Hippocampal formation (tissue), 2 donors: ENCODE results near the gene MEAK7.
"Not testable (repeated sequence)": the region's sequence is repeated elsewhere in the genome, so short reads cannot be mapped to it uniquely, and the experiment has no call there.

Source experiments
- DNase-seq, 2 donors: peaks; one replicate each; lab custom pipeline; 2025; lab: John Stamatoyannopoulos, UW

Gene MEAK7

DNA sequence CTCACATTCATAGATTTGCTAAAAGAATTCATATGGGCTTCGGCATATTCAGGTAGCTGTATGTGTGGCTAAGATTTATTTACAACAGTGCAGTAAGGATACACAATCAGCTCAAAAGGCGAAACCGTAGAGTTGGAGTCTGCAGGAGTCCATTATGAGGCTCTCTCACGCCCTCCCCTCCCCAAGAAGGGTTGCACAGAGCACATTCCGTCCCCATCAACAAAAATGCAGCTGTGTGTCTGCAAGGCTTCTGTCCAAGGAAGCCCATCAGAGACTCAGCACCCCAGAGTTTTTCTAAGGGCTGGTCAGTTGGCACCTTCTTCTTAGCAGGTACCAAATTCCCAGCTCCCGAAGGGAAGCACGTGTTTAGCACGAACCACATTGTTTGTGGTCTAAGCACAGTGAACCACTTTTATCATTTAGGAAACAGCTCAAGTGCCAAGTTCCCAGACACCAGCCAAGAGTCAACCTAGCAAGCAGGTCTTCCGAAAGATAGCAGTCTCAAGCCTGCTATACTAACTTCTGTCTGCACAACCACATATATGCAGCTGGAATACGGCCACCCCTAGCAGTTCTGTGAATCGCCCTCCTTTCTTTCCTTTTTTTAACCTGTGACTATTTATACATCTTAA, 28.5 kb upstream of the MEAK7 start:
- DNase-seq, result no peak

DNA sequence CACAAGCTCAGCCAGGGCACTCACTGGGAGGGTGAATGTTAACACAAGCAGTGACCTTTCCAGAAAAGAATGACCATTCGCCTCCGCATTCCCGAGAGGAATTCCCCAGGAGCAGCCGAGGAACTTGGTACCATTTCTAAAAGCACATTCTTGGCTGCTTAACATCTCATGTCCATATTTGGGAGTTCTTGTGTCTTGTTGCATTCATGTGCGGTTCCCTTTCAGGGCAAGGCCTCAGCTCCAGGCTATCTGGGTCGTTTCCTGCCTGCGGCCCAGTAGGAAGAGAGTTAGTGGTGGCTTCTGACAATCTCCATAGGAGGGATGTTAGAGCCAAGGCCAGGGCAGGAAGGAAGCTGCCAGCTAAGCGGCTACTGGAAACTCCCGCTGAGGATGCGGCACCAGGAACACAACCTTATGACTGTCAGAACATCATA, 27.8 kb upstream of the MEAK7 start:
- no peak for DNase-seq

DNA sequence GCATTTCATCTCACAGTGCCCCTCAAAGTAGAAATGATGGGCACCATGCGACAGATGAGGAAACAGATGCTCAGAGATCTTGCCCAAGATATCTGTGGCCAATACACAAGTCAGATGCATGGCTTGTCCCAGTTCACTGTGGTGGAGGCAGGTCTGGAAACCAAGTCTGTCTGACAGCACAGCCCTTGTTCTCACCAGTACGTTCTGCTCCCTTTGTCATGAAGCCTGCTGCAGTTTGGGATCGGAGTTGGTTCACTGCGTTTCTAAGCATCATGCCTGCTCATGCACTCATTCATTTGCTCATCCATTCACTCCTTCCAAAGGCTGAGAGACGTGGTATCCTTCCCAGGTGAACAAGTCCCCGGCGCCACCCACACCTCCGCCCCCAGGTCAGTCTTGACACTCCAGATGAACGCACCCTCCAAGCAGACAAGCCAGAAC, 27.2 kb upstream of the MEAK7 start:
- no peak for DNase-seq

DNA sequence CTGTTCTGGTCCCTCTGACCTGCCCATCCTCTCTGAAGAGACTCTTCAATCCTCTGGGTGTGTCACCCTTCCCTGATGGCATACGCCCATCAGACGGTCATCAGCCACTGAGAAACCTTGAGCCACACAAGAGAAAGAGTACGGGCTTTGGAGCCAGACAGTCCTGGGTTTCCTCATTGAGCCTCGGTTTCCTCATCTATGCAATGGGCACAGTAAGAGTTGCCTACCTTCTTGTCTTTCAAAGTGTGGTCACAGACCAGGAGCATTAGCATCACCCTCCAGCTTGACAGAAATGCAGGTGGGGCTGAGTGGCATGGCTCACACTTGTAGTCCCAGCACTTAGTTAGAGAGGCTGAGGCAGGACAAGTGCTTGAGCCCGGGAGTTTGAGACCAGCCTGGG, 26.1 kb upstream of the MEAK7 start:
- no peak for DNase-seq

DNA sequence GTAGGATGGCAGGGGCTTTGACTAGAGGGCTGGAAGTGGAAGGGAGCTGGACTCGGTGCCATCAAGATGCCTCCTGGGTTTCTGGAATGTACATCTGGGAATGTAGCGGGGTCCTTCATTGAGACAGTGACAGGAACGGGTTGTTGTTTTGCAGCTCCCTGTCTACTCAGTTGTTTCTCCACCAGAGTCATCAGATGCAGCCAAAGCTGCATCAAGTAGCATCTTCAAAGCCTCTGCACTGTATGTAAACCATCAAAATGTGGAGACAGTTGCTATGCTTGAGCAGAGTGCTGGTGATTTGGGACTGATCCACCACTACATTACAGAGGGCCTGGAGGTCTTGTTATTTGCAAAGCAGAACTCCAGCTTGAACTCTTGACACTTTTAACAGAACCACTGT, 25.1 kb upstream of the MEAK7 start:
- DNase-seq, result no peak

DNA sequence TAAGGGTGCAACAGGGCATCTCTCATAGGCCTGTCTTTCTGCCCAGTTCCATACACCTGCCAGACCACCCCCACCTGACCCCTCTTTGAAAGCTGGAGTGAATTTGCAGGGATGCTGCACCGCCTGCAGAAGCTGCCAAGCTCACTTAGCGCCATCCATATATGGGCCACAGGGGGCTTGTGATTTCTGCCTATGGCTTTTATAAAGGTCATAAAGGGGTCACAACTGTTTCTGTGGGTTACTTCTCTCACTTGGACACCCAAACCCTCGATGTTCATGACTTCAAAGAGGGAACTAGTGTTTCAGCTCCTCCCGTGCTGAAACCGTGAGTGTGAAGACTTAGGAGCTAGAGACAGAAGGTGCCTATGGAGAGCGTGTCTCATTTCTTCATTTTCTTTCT, 23.9 kb upstream of the MEAK7 start:
- DNase-seq, result no peak

DNA sequence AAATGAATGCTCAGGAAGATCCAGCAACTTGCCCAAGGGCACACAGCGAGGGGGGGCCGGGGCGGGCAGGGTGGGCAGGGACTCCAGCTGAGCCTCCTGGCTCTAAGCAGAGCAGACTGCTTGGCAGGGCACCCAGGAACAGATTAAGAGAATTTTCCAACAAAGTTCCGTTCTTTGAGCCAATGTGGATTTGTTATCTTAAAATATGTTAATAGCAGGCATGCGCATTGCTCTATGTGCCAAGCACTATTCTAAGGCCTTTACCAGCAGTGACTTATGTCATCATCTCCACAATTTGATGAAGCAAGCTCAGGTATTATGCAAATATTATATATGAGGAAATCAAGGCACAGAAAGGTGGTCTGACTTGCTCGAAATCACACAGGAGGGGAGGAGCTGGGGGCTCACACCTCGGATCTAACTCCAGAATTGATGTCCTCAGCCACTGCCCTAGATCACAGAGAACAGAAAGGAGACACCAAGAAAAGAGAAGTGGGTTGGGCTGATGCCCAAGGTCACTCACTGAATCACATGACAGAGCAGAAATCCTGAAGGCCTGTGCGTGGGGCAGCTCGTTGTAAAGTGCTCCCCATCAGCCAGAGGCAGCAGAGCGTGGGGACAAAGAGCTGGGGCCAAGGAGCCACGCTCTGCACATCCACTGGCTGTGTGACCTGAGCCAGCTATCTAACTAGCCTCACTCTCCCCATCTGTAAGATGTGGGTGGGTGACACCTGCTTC, 23.2 kb upstream of the MEAK7 start:
- DNase-seq, result no peak

DNA sequence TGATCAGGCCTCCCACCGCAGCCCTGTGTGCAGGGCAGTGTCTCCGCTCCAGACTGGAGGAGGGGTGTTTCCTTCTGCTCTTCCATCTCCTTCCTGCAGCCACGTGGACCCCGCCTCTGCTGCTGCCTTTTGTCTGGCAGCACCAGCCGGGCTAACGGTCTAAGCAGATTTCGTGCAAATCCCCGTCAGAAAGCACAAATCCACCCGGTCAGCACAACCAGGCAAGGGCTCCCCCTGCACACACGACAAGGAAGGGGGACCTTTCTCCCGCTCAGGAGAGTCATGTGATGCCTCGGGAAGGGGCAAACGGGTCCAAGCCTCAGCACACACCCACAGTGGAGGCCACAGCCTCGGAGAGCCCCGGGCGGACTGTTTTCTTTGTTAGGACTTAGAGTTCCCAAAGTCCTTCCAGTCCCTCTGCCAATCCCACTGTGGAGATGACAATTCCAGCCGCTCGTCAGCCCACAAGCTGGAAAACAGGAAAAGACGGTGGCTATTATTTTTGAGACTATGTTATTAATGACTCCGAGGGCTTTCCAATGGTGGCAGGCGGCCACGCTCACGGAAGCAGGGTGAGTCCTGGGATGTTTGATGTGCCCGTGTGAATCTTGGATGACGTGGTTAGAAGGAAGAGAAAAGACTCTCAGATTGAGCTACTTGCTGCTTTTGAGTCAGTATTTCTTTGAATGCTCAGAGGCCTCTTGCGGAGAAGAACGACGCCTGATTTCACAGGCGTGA, 22.5 kb upstream of the MEAK7 start:
- no peak for DNase-seq

DNA sequence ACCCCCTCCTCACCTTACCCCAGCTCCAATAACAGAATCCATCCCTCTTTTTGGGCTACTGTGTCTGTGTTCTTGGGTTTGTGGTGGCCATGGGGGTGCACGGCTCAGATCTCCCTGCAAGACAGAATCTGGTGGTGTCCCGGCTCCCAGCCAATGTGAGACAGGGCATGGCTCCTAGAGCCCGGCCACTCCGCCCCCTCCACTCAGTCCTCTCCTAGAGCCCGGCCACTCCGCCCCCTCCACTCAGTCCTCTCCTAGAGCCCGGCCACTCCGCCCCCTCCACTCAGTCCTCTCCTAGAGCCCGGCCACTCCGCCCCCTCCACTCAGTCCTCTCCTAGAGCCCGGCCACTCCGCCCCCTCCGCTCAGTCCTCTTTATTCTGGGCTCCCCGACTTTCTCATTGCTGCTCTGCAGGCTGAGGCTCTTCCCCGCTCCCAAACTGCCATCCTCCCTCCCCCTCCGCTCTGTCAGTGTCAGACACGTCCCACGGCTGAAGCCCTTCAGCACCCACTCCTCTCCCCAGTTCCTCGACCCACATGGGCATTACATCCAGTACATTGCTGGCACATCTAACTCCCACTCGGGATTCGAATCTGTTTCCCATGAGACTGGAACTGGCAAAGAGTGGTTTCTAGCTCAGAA, 20.6 kb upstream of the MEAK7 start:
- DNase-seq, result not testable (repeated sequence)

DNA sequence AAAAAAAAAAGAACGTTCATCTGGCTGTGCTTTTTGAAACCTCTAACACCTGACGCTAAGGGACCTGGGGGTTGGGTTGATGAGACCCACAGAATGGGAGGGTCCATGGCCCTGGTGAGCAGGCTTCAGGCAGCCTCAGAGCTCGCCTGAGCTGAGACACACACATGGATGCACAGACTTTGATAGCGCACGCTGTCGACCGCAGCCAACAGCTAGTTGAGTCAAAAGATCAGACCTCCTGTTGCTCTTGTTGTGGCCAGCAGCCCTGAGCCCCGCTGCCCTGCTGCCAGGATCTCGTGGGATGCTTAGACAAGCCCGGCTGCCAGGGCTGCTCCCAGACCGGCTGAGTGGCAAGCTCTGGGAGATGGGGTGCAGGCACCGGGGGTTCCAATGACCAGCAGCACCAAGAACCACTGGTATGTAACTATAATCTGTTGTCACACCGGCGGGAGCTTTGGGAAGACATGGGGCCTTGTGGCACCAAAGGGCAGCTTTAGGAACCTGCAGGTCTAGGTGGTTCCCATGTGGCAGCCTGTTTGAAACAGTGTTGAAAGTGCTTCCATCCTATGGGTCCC, 20.0 kb upstream of the MEAK7 start:
- no peak for DNase-seq

DNA sequence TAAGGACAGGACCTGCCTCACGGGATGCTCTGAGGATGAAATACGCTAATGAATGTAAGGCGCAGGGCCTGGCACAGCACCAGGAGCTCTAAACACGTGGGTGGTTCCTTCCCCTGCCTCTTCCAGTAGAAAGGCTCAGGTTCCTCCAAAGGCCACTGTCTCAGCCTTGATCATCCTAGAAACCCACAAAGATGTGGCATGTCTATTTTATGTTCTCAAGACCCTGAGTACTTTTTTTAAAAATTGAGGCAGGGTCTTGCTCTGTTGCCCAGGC, 17.0 kb upstream of the MEAK7 start:
- DNase-seq, result no peak

DNA sequence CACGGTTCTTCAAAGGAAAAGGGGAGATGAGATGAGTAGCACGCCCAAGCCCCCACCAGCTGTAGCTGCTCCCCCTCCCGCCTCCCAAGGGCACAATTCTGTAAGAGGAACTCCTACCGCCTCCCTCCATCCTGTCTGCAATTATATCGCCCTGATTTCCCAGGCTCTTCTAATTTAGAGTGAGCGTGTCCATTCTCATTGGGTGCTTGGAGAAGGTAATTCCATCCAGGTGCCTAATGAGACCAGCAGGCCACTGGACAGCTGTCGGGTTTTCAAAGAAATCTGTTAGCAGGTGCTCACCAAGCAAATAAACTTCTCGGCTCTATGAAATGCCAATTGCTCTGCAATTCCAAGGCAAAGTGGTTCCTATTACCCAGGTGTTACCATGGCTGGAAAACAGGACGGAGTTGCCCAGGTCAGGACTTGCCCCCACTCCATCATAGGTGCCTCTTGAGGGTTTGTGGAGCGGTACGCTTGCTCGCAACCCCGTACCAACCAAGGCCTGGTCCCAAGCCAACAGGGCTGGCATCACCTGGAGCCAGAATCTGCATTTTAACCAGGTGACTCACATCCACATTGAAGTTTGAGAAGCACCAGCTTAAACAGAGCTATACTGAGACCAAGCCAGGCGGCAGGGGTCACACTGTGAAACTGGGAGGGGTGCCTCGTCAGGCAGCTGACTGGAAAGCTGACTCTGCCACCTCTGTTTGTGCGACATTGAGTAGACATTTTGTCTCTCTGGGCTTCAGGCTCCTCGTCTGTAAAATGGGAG, 16.5 kb upstream of the MEAK7 start:
- no peak for DNase-seq

DNA sequence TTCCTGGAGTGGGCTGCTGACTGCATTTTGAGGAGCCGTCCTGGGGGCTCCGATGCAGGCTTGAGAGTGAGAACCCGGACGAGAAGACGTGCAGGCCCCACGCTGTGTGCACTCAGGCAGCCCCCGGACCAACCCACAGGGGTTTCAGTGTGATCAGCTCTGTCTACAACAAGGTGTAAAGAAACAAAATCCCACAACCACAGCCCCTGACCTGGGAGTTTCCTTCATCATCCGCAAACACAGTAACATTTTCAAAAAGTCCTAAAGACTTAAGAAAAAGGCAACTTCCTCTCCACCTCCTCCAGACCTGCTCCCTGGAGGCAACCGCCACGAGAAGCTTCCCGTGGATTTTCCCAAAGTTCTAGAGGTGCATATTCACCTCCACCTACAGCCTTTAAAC, 15.4 kb upstream of the MEAK7 start:
- DNase-seq, result no peak

DNA sequence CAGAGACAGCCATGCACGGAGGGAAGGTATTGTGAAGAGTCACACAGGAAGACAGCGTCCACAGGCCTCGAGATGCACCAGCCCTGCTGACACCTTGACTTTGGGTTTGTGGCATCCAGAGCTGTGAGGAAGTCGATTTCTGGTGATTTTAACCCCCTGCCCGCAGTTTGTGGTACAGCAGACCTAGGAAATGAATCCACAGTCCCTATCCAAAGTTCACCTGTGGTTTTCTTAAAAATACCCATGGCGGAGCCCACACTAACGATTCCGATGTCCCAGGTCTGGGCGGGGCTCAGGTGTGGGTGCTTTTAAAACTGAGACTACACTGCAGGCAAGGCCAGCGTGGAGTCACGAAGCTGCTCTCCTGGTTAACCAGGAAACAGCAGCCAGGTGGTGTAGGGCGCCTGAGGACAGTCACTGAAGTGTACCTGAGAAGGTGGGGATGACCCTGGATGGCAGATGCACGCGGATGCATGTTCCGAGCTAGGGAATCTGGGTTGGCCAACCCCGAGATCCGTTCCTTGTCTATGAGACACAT, 14.4 kb upstream of the MEAK7 start:
- no peak for DNase-seq

DNA sequence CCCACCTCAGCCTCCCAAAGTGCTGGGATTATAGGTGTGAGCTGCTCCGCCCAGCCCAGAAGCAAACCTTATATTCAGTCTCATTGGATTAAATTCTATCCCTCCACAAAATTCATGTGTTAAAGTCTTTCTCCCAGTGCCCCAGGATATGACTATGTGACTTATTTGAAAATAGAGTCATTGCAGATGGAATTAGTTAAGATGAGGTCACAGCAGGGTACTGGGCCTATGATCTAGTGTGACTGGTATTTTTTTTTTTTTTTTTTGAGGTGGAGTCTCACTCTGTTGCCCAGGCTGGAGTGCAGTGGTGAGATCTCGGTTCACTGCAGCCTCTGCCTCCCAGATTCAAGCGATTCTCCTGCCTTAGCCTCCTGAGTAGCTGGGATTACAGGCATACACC, 13.8 kb upstream of the MEAK7 start:
- not testable (repeated sequence) for DNase-seq

DNA sequence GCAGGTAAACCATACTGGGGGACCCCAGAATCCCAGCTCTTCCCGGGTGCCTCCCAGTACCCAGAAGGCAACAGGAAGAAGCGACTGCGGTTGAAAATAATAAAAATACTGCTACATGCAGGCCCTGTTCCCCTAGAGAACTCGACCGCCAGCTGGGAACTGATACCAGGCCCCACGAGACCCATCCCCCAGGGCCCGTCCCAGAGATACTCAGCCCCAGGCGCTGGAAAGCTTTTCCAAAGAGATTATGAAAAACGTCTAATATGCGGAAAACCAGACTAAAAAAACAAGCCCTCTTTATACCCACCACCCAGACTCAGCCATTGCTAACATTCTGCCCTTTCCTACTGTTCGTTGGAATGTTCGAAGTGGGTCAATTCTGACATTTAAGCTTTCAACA, 12.9 kb upstream of the MEAK7 start:
- DNase-seq, result no peak

DNA sequence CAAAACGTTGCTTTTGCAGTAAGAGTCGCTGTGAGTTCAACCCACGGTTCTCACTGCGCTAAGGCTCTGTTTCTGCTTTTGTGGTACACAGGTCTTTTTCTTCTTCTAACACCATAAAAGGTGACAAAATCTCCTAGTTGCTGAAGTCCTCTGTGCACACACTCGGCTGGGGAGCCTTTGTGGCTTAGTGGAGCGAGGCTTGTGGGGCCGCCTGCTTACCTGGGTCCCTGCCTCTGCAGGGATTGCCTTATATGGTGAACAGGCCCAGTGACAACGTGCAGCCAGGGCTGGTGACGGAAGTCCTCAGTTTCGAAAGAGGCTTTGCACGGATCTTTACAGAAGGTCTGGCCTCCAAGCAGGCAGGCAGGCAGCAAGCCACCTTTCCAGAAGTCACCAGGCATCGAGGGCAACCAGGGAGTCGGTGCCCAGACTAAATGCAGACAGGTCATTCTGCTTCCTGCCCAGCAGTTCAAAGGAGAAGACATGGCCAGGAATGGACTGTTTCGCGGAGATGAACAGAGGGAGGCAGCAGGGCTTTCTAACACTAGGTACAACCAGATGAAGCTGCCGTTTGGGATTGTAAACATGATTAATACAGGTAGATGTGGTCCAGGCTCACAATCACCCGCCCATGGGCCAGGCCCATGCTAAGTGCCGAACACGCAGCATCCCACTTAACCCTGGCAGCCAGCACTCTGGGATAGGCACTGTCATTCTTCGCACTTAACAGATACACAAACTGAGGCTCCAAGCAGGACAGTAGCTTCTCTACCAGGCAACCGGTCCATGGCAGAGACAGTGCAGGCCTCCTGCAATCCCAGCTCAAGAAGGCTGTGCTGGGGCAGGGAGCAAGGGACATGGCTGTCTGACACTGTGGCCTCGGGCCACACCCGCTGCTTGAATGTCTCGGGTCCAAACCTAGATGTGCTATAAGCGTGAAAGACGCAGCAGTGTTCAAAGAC, 10.7 kb upstream of the MEAK7 start:
- no peak for DNase-seq

DNA sequence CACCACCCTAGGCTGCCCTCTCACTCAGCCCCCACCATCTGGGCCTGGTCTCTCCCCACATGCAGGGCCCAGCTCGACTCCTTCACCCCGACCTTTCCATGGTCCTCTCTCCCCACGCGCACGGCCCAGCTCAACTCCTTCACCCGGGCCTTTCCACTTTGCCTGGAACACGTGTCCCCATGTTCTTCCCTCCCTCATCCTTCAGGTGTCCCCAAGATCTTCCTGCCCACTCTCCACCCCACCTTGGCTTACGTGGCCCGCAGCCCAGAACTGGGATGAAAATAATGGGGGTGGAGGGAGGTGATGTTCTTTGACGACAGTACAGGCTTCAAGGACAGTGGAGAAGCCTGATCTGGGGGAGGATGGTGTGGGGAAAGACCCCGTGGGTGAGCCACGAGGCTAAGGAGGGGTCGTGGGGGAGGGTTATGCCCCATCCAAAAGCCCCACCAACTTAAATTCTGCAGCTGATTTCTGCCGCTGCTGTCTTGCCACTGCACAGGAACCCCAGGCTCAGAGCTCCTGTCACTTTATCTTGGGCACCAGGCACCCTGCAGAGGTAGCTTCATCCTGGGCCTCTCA, 9.9 kb upstream of the MEAK7 start:
- DNase-seq, result no peak

DNA sequence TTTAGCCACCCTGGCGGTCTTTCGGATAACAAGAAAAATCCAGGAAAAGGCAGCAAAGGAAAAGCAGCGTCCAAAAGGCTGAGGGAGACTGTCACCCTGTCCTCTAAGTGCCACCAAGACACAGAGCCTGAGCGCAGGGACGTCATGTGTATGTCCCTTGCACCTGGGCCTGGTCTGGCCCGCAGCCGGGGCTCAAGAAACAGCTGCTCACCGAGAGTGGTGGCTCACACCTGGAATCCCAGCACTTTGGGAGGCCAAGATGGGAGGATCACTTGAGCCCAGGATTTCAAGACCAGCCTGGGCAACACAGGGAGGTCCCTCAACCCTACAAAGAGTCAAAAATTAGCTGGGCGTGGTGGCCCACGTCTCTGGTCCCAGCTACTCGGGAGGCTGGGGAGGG, 9.2 kb upstream of the MEAK7 start:
- no peak for DNase-seq

DNA sequence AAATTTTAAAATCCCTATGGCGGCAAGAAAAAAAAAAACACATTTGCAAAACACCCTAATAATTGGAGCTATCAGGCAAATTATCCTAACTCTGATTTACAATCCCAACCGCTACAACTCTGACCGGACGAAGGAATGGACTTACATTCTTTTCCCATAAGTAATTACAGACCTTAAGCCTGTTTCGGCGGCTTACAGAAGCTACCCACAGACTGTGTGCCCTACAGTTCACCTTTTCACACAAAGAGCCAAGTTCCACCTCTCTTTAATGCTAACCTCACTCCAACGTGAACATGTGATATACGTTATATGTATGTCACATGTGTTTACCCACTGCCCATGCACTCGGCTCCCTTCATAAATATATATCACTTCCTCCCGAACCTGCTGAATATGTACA, 8.7 kb upstream of the MEAK7 start:
- no peak for DNase-seq
